Endodermal cell (in vitro differentiated cells): ENCODE data around the gene ANKRD52. TPM values are rescaled to one million over a fixed set of nuclear protein-coding genes. Genes with fewer than 3 reads are reported as not detected.
A peak's percentile ranks its signal among the peaks of the same experiment; 100 is the strongest.

ENCODE experiments used
- DNase-seq: peaks from one replicate; pipeline ENCODE4 v3.0.0-alpha.2; 2017
- H3K27ac ChIP-seq: 2 replicates; pipeline ENCODE4 v1.5.1; 2013; ENCODE audit warnings: mild to moderate bottlenecking, low read depth, low read length, moderate library complexity
- H3K27me3 ChIP-seq: 2 replicates; pipeline ENCODE4 v1.6.1; 2013; ENCODE audit warnings: mild to moderate bottlenecking, low read length, moderate library complexity; ENCODE audit not compliant: insufficient read depth, control insufficient read depth, poor library complexity, severe bottlenecking
- H3K36me3 ChIP-seq: 2 replicates; pipeline ENCODE4 v1.7.0; 2013; ENCODE audit warnings: mild to moderate bottlenecking, low read length, moderate library complexity; ENCODE audit not compliant: control insufficient read depth, insufficient read depth
- H3K4me1 ChIP-seq: one replicate; pipeline ENCODE4 v1.7.0; 2013; ENCODE audit warnings: low read length; ENCODE audit not compliant: control insufficient read depth, insufficient read depth
- H3K4me3 ChIP-seq: 2 replicates; pipeline ENCODE4 v1.5.1; 2013; ENCODE audit warnings: mild to moderate bottlenecking, low read length, moderate library complexity
- H3K9ac ChIP-seq: 2 replicates; pipeline ENCODE4 v1.6.1; 2013; ENCODE audit warnings: mild to moderate bottlenecking, low read length, moderate library complexity; ENCODE audit not compliant: poor library complexity, severe bottlenecking; ENCODE audit errors: extremely low read depth
- H3K9me3 ChIP-seq: 2 replicates; pipeline ENCODE4 v1.6.1; 2013; ENCODE audit warnings: mild to moderate bottlenecking, low read length, moderate library complexity; ENCODE audit not compliant: control insufficient read depth
- H3K27ac Mint-ChIP-seq: 2 replicates; pipeline ENCODE4 v1.8.0; 2020; ENCODE audit warnings: mixed read lengths
- H3K27me3 Mint-ChIP-seq: 2 replicates; pipeline ENCODE4 v1.8.0; 2021; ENCODE audit warnings: mild to moderate bottlenecking, mixed read lengths; ENCODE audit not compliant: insufficient read depth
- H3K36me3 Mint-ChIP-seq: 2 replicates; pipeline ENCODE4 v1.8.0; 2020; ENCODE audit warnings: low read depth, mixed read lengths
- H3K4me1 Mint-ChIP-seq: 2 replicates; pipeline ENCODE4 v1.8.0; 2020; ENCODE audit warnings: mixed read lengths
- H3K4me3 Mint-ChIP-seq: 2 replicates; pipeline ENCODE4 v1.8.0; 2020; ENCODE audit warnings: mild to moderate bottlenecking, moderate library complexity, mixed read lengths
- H3K9me3 Mint-ChIP-seq: 2 replicates; pipeline ENCODE4 v1.8.0; 2020; ENCODE audit warnings: mild to moderate bottlenecking, mixed read lengths
- WGBS, 2 experiments: methylation state at CpG; one replicate each; pipeline versions ENCODE4 v1.1.5 to v1.1.7; 2013; ENCODE audit warnings: missing lambda C conversion rate in 2 of 2, mixed read lengths in 1 of 2; ENCODE audit not compliant: insufficient coverage in 1 of 2, insufficient read length in 1 of 2; 5-methylcytosine and 5-hydroxymethylcytosine counted together
- long read RNA-seq, 4 experiments: library from polyadenylated mRNA in 2 of 4; library from RNA in 1 of 4; library from capped mRNA in 1 of 4; stranded (forward) in 3 of 4; unstranded in 1 of 4; transcript quantifications; one replicate each; pipeline ENCODE4 v2.0.0, GENCODE V29; 2020 to 2021; ENCODE audit warnings: inconsistent platforms in 1 of 4
- polyA plus RNA-seq, 2 experiments: library from polyadenylated mRNA; stranded (reverse); fragments of 50-300 nt; gene quantifications; one replicate each; pipeline ENCODE4 v1.2.3, GENCODE V29; 2013
- total RNA-seq, 2 donors: library from RNA; stranded (reverse); fragmentation: NEBNext Ultra II Directional in 1 of 2; extraction: Animal tissue kit (Norgen Biotek cat#: 25700) in 1 of 2; gene quantifications; 2 replicates in 1 of 2; 3 replicates in 1 of 2; pipeline ENCODE4 v1.2.1, GENCODE V29; 2021
- TF ChIP-seq, protein P1 (sequence below): fragments of 200-600 bp; sonication (generic); conservative IDR thresholded peaks from 2 replicates; pipeline ENCODE4 v1.5.0; 2021; ENCODE audit warnings: antibody characterized with exemption, mild to moderate bottlenecking

The ANKRD52 gene
- 10 to 100 TPM; 39.3 to 54.9 TPM for total RNA-seq
- polyA plus RNA-seq (2013, experiment 1 of 2), result 22.7 TPM
- 20.4 TPM for polyA plus RNA-seq (2013, experiment 2 of 2)
- long read RNA-seq, experiment 1, partial matches to known transcripts, result 0 of 11 reads
- long read RNA-seq, experiment 1, other reads (novel, unspliced or antisense), result 11 of 11 reads
- long read RNA-seq, experiment 2, partial matches to known transcripts, result 0 of 2 reads
- long read RNA-seq, experiment 2, other reads (novel, unspliced or antisense), result 2 of 2 reads
- long read RNA-seq, experiment 3, full-length matches to known transcripts, result 1 of 18 reads
- long read RNA-seq, experiment 3, partial matches to known transcripts, result 8 of 18 reads
- long read RNA-seq, experiment 3, other reads (novel, unspliced or antisense), result 9 of 18 reads
- long read RNA-seq, experiment 4, partial matches to known transcripts, result 2 of 3 reads
- long read RNA-seq, experiment 4, other reads (novel, unspliced or antisense), result 1 of 3 reads

GRCh38 chr12:56258068-56258819 lies at the start of gene ANKRD52:
ANKRD52 (minus strand) TSS chr12:56258384; CDS start chr12:56258269, 115 bp downstream.
- Histone ChIP-seq H3K4me3 (peak within 1 kb of the TSS; percentile 96), H3K4me1 (no peaks in the 10 kb centered on the region), H3K9ac (peak within 1 kb of the TSS; percentile 59), H3K9me3 (no peaks in the 10 kb centered on the region), H3K27me3 (no peaks in the 10 kb centered on the region), H3K27ac (peak within 1 kb of the TSS; percentile 41), H3K36me3 (peaks cover 35% of the 10 kb centered on the region)
- peak within 1 kb of the TSS; percentile 85 for H3K27ac Mint-ChIP-seq
- peak within 1 kb of the TSS; percentile 95 for H3K4me3 Mint-ChIP-seq
- WGBS, 2 experiments, result 0 to 1% methylated on average over 29 to 78 of the region's 78 CpGs
- peaks cover 19% of the 10 kb centered on the region for H3K4me1 Mint-ChIP-seq
- TF ChIP-seq, protein P1, sequence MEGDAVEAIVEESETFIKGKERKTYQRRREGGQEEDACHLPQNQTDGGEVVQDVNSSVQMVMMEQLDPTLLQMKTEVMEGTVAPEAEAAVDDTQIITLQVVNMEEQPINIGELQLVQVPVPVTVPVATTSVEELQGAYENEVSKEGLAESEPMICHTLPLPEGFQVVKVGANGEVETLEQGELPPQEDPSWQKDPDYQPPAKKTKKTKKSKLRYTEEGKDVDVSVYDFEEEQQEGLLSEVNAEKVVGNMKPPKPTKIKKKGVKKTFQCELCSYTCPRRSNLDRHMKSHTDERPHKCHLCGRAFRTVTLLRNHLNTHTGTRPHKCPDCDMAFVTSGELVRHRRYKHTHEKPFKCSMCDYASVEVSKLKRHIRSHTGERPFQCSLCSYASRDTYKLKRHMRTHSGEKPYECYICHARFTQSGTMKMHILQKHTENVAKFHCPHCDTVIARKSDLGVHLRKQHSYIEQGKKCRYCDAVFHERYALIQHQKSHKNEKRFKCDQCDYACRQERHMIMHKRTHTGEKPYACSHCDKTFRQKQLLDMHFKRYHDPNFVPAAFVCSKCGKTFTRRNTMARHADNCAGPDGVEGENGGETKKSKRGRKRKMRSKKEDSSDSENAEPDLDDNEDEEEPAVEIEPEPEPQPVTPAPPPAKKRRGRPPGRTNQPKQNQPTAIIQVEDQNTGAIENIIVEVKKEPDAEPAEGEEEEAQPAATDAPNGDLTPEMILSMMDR, result peak; percentile 86
- H3K36me3 Mint-ChIP-seq, result peaks cover 29% of the 10 kb centered on the region
- H3K27me3 Mint-ChIP-seq, result no peaks in the 10 kb centered on the region
- H3K9me3 Mint-ChIP-seq, result no peaks in the 10 kb centered on the region
- peak; percentile 92 for DNase-seq

DNA sequence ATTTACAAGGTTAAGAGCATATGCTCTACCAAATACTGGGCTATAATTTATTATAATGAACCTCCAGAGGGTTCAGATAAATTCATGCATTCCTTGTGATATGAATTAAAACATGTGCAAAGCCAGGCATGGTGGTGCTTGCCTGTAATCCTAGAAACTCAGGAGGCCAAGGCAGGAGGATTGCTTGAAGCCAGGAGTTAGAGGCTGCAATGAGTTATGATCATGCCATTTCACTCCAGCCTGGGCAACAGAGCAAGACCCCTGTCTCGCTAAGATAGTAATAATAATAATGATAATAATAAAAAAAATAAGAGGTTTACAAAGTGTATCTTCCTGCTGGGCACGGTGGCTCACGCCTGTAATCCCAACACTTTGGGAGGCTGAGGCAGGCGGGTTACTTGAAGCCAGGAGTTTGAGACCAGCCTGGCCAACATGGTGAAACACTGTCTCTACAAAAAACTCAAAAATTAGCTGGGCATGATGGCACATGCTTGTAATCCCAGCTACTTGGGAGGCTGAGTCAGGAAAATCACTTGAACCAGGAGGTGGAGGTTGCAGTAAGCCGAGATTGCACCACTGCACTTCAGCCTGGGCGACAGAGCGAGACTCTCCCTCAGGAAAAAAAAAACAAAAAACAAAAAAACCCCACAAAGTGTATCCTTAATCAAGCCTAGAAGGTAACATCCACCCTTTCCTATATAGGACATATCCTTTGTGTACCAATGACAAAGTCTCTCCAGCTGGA lies 49.2 kb upstream of the ANKRD52 start:
- H3K9me3 Mint-ChIP-seq, result no peaks in the 10 kb centered on the region
- H3K4me1 ChIP-seq, result no peaks in the 10 kb centered on the region
- H3K36me3 Mint-ChIP-seq, result peaks cover 54% of the 10 kb centered on the region
- H3K27me3 ChIP-seq, result no peaks in the 10 kb centered on the region
- WGBS, 2 experiments, result 94 to 95% methylated on average over 2 to 6 of the region's 7 CpGs
- TF ChIP-seq, protein P1, result no peak
- H3K4me3 ChIP-seq, result no peak overlapping the region
- no peaks in the 10 kb centered on the region for H3K9me3 ChIP-seq
- H3K4me3 Mint-ChIP-seq, result no peak overlapping the region
- H3K27ac ChIP-seq, result no peak overlapping the region
- no peaks in the 10 kb centered on the region for H3K27me3 Mint-ChIP-seq
- no peak overlapping the region for H3K9ac ChIP-seq
- H3K4me1 Mint-ChIP-seq, result no peaks in the 10 kb centered on the region
- no peak for DNase-seq
- peaks cover 64% of the 10 kb centered on the region for H3K36me3 ChIP-seq
- no peak overlapping the region for H3K27ac Mint-ChIP-seq
